Lower lobe of right lung (tissue), 2 donors: ENCODE results near the gene RPUSD1. TPM values are rescaled to one million over a fixed set of nuclear protein-coding genes. Genes with fewer than 3 reads are reported as not detected.

Source experiments
- ATAC-seq, 2 donors: fragments of 200-7000 bp; cut with Tn5 transposase; one replicate each; pipeline ENCODE4 v1.9.1; 2020 to 2022; ENCODE audit warnings: mild to moderate bottlenecking in 2 of 2, moderate library complexity in 2 of 2
- DNase-seq: peaks from one replicate; pipeline ENCODE4 v3.0.0-alpha.2; 2020
- H3K27ac ChIP-seq: fragments of 200-600 bp; one replicate; pipeline ENCODE4 v1.8.0; 2022
- H3K27me3 ChIP-seq: fragments of 200-600 bp; one replicate; pipeline ENCODE4 v1.8.0; 2022; ENCODE audit warnings: low read depth
- H3K36me3 ChIP-seq: fragments of 200-600 bp; one replicate; pipeline ENCODE4 v1.8.0; 2022; ENCODE audit warnings: mild to moderate bottlenecking
- H3K4me1 ChIP-seq: fragments of 200-600 bp; one replicate; pipeline ENCODE4 v1.8.0; 2022
- H3K4me3 ChIP-seq: fragments of 200-600 bp; one replicate; pipeline ENCODE4 v1.8.0; 2022; ENCODE audit warnings: mild to moderate bottlenecking
- H3K9me3 ChIP-seq: fragments of 200-600 bp; one replicate; pipeline ENCODE4 v1.8.0; 2022
- intact Hi-C: fragments of 100-400 bp; cut with DNase I; formaldehyde crosslinking; loops from one replicate; pipeline ENCODE4 v1.11.0; 2022
- total RNA-seq: library from RNA; stranded (reverse); fragmentation: NEBNext Ultra II Directional; extraction: Animal tissue kit (Norgen Biotek cat#: 25700); gene quantifications from one replicate; pipeline ENCODE4 v1.2.1, GENCODE V29; 2021
- TF ChIP-seq, protein P1 (sequence below): fragments of 200-600 bp; IDR thresholded peaks from one replicate; pipeline ENCODE4 v1.8.0; 2022; ENCODE audit warnings: antibody characterized with exemption, mild to moderate bottlenecking
- donor health status: DM: no; HTN: yes; CAD: no; lungs with severe emphysema.

The RPUSD1 gene
- total RNA-seq, 1 donor from 2014 or later, result 16.3 TPM

- DNase-seq (no peak), ATAC-seq (no peak)
- Histone ChIP-seq H3K4me1 (peaks cover 8% of the 10 kb centered on the region), H3K27me3 (peaks cover 68% of the 10 kb centered on the region), H3K4me3 (no peak overlapping the region), H3K27ac (no peak overlapping the region), H3K9me3 (no peaks in the 10 kb centered on the region), H3K36me3 (no peaks in the 10 kb centered on the region)
- TF ChIP-seq, protein P1, sequence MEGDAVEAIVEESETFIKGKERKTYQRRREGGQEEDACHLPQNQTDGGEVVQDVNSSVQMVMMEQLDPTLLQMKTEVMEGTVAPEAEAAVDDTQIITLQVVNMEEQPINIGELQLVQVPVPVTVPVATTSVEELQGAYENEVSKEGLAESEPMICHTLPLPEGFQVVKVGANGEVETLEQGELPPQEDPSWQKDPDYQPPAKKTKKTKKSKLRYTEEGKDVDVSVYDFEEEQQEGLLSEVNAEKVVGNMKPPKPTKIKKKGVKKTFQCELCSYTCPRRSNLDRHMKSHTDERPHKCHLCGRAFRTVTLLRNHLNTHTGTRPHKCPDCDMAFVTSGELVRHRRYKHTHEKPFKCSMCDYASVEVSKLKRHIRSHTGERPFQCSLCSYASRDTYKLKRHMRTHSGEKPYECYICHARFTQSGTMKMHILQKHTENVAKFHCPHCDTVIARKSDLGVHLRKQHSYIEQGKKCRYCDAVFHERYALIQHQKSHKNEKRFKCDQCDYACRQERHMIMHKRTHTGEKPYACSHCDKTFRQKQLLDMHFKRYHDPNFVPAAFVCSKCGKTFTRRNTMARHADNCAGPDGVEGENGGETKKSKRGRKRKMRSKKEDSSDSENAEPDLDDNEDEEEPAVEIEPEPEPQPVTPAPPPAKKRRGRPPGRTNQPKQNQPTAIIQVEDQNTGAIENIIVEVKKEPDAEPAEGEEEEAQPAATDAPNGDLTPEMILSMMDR, result no peak
- intact Hi-C loops, result no loop called here
Observed at GRCh38 chr16:817001-817906, 29.1 kb upstream of the RPUSD1 start.

GRCh38 chr16:815861-816260 lies 27.7 kb upstream of the RPUSD1 start:
- intact Hi-C loops, result no loop called here
- Histone ChIP-seq H3K9me3 (no peaks in the 10 kb centered on the region), H3K27me3 (peaks cover 68% of the 10 kb centered on the region), H3K27ac (no peak overlapping the region), H3K4me3 (no peak overlapping the region), H3K4me1 (peaks cover 8% of the 10 kb centered on the region), H3K36me3 (no peaks in the 10 kb centered on the region)
- DNase-seq (no peak), ATAC-seq (no peak)
- TF ChIP-seq, protein P1, result no peak

DNA sequence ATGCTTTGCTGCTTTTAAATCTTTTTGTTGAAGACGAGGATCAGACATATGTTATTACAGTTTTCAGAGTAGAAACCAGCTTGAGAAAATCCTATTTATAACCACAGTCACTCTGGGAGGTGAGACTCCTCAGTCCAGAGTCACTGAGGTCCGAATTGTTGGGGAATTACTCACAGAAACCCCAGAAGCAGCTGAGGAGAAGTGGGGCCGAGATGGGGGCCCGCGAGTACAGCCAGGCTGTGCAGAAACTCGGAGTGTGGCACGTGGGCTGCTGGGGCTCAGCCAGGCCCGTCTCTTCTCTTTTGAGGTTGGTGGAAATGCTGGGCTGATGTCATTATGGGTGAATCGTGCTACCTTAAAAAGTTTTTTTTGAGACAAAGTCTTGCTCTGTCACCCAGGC lies 26.8 kb upstream of the RPUSD1 start:
- no peak overlapping the region for H3K4me3 ChIP-seq
- H3K27ac ChIP-seq, result no peak overlapping the region
- H3K36me3 ChIP-seq, result no peaks in the 10 kb centered on the region
- TF ChIP-seq, protein P1, result no peak
- intact Hi-C loops, result no loop called here
- H3K9me3 ChIP-seq, result no peaks in the 10 kb centered on the region
- DNase-seq (no peak), ATAC-seq (no peak)
- peaks cover 8% of the 10 kb centered on the region for H3K4me1 ChIP-seq
- peaks cover 68% of the 10 kb centered on the region for H3K27me3 ChIP-seq

GRCh38 chr16:813916-814412 lies 25.8 kb upstream of the RPUSD1 start:
- H3K27me3 ChIP-seq, result peaks cover 68% of the 10 kb centered on the region
- peaks cover 8% of the 10 kb centered on the region for H3K4me1 ChIP-seq
- no peak overlapping the region for H3K4me3 ChIP-seq
- no peak for ATAC-seq
- TF ChIP-seq, protein P1, result no peak
- no peak overlapping the region for H3K27ac ChIP-seq
- H3K9me3 ChIP-seq, result no peaks in the 10 kb centered on the region
- no peak for DNase-seq
- intact Hi-C loops, result no loop called here
- no peaks in the 10 kb centered on the region for H3K36me3 ChIP-seq

DNA sequence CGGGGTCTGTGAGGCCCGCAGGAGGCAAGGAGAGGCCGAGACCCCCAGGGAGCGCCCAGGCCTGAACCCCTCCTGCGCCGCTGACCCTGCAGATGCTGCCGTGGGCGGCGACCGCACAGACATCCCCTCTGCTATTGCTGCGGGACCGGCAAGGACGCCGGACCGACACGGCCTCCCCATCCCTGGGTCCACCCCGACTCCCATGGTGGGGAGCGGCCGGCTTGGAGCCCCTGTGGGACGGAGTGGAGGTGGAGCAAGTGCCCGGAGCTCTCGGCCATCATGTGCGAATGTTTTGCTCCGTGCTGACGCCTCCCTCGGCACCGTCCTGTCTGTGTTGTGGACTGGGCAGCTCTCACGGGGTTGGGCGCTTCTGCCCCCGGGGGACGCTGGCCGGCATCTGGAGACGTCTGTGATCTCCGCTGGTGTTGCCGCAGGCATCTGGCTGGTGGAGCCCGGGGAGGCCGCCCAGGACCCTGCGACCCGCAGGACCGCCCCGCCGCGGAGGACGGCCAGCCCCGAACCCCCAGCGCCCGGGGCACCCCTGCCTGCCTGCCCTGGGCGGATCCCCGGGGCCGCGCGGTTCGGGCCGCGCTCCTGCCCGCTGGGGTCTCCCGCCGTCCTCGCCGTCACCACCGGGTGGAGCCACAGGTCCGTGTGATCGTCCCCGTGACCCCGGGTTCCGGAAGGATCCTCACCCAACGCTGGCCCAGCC lies 25.2 kb upstream of the RPUSD1 start:
- Histone ChIP-seq H3K27ac (no peak overlapping the region), H3K4me1 (peaks cover 13% of the 10 kb centered on the region), H3K27me3 (peaks cover 65% of the 10 kb centered on the region), H3K9me3 (no peaks in the 10 kb centered on the region), H3K4me3 (peak overlapping the region; percentile 27), H3K36me3 (no peaks in the 10 kb centered on the region)
- no peak for DNase-seq
- ATAC-seq, result peak; percentile 45 to 66
- intact Hi-C loops, result no loop called here
- TF ChIP-seq, protein P1, result peak; percentile 52
